Measurements from ENCODE around the gene SCYL2.

SCYL2 gene

DNA sequence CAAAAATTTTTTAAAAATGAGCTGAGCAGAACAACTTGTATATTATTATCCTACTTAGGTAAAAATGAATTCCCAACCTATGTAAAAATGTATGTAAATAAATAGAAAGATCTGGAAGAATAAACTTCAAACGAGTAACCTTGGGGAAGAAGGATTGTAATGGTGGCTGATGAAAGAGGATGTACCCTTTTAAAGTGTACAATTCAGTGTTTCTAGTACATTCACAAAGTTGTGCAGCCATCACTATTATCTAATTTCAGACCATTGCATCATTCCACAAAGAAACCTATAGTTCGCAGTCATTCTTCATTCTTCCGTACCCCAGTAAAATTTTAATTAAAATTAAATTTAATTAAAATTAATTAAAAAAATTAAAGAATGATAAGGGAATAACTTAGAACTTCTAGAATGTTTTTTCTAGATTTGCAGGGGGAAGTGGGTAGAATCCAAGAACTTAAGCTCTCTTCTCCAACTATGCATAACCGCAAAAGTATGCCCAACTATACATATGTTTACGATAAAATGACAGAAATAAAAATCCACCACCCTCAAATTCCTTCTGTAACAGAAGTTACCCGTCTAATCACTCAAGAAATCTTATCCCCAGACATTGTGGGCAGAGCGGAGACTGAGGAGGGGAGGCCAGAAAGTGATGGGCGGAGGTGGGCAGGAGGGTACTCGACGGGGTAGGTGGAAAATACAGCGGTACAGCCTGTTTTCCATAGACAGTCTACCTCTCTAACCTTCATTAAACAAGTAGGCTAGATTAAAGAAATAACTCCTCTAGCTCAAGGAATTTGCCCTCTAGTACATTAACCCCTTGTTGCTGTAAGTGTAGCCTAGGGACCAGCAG is 1.0 kb upstream of the SCYL2 start:
- TF ChIP-seq TAF1 (IDR thresholded peaks at IDR 0.05; ENCODE audit: low read depth) (no peak), EP300 (IDR thresholded peaks at IDR 0.05; ENCODE audit: borderline replicate concordance) (no peak), TCF12 (IDR thresholded peaks at IDR 0.05; ENCODE audit: low read depth) (no peak), TEAD4 (IDR thresholded peaks at IDR 0.05) (no peak), CEBPB (IDR thresholded peaks at IDR 0.05) (no peak), RAD21 (IDR thresholded peaks at IDR 0.05; ENCODE audit: low read depth) (no peak), EGR1 (IDR thresholded peaks at IDR 0.05) (no peak), NFIC (IDR thresholded peaks at IDR 0.05) (no peak), ZBTB7A (IDR thresholded peaks at IDR 0.05; ENCODE audit: low read depth) (no peak), USF1 (IDR thresholded peaks at IDR 0.05) (no peak), FOXM1 (IDR thresholded peaks at IDR 0.05; ENCODE audit: borderline replicate concordance, low read depth) (no peak), CREB1 (IDR thresholded peaks at IDR 0.05; ENCODE audit: low read depth) (no peak), YY1 (IDR thresholded peaks at IDR 0.05; ENCODE audit: low read depth) (no peak)
- TF ChIP-seq, protein P1, sequence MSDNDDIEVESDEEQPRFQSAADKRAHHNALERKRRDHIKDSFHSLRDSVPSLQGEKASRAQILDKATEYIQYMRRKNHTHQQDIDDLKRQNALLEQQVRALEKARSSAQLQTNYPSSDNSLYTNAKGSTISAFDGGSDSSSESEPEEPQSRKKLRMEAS (IDR thresholded peaks at IDR 0.05) = no peak
- TF ChIP-seq, protein P2, sequence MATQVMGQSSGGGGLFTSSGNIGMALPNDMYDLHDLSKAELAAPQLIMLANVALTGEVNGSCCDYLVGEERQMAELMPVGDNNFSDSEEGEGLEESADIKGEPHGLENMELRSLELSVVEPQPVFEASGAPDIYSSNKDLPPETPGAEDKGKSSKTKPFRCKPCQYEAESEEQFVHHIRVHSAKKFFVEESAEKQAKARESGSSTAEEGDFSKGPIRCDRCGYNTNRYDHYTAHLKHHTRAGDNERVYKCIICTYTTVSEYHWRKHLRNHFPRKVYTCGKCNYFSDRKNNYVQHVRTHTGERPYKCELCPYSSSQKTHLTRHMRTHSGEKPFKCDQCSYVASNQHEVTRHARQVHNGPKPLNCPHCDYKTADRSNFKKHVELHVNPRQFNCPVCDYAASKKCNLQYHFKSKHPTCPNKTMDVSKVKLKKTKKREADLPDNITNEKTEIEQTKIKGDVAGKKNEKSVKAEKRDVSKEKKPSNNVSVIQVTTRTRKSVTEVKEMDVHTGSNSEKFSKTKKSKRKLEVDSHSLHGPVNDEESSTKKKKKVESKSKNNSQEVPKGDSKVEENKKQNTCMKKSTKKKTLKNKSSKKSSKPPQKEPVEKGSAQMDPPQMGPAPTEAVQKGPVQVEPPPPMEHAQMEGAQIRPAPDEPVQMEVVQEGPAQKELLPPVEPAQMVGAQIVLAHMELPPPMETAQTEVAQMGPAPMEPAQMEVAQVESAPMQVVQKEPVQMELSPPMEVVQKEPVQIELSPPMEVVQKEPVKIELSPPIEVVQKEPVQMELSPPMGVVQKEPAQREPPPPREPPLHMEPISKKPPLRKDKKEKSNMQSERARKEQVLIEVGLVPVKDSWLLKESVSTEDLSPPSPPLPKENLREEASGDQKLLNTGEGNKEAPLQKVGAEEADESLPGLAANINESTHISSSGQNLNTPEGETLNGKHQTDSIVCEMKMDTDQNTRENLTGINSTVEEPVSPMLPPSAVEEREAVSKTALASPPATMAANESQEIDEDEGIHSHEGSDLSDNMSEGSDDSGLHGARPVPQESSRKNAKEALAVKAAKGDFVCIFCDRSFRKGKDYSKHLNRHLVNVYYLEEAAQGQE (IDR thresholded peaks at IDR 0.05; ENCODE audit: low read depth) = no peak

DNA sequence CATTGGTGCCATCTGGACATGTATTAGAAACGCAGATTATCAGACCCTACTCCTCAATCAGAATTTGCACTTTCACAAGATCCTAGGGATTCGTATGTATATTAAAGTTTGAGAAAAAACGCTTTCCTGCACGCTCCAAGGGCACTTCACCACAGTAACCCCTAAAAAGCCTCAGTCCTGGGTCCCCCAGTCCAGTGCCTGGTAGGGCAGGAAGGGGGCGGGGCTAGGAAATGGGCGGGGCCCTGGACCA is 467 bp upstream of the SCYL2 start:
- TF ChIP-seq USF1 (IDR thresholded peaks at IDR 0.05) = no peak
- no peak for TF ChIP-seq FOXM1 (IDR thresholded peaks at IDR 0.05; ENCODE audit: borderline replicate concordance, low read depth)
- no peak for TF ChIP-seq CEBPB (IDR thresholded peaks at IDR 0.05)
- no peak for TF ChIP-seq RAD21 (IDR thresholded peaks at IDR 0.05; ENCODE audit: low read depth)
- no peak for TF ChIP-seq TEAD4 (IDR thresholded peaks at IDR 0.05)
- no peak for TF ChIP-seq CREB1 (IDR thresholded peaks at IDR 0.05; ENCODE audit: low read depth)
- no peak for TF ChIP-seq ZBTB7A (IDR thresholded peaks at IDR 0.05; ENCODE audit: low read depth)
- TF ChIP-seq NFIC (IDR thresholded peaks at IDR 0.05) = no peak
- no peak for TF ChIP-seq YY1 (IDR thresholded peaks at IDR 0.05; ENCODE audit: low read depth)
- no peak for TF ChIP-seq EP300 (IDR thresholded peaks at IDR 0.05; ENCODE audit: borderline replicate concordance)
- TF ChIP-seq, protein P1 (IDR thresholded peaks at IDR 0.05) = no peak
- no peak; the same call in 1 of the 2 replicates for TF ChIP-seq TAF1 (IDR thresholded peaks at IDR 0.05; ENCODE audit: low read depth)
- no peak for TF ChIP-seq EGR1 (IDR thresholded peaks at IDR 0.05)
- TF ChIP-seq, protein P2 (IDR thresholded peaks at IDR 0.05; ENCODE audit: low read depth) = no peak
- no peak for TF ChIP-seq TCF12 (IDR thresholded peaks at IDR 0.05; ENCODE audit: low read depth)

GRCh38 chr12:100267603-100268281 is 765 bp downstream of the SCYL2 start:
- TF ChIP-seq, protein P1 (IDR thresholded peaks at IDR 0.05) = no peak
- TF ChIP-seq CEBPB (IDR thresholded peaks at IDR 0.05) (no peak), EGR1 (IDR thresholded peaks at IDR 0.05) (no peak), TEAD4 (IDR thresholded peaks at IDR 0.05) (no peak), RAD21 (IDR thresholded peaks at IDR 0.05; ENCODE audit: low read depth) (no peak), ZBTB7A (IDR thresholded peaks at IDR 0.05; ENCODE audit: low read depth) (no peak), USF1 (IDR thresholded peaks at IDR 0.05) (no peak), NFIC (IDR thresholded peaks at IDR 0.05) (no peak), EP300 (IDR thresholded peaks at IDR 0.05; ENCODE audit: borderline replicate concordance) (no peak), TCF12 (IDR thresholded peaks at IDR 0.05; ENCODE audit: low read depth) (no peak), FOXM1 (IDR thresholded peaks at IDR 0.05; ENCODE audit: borderline replicate concordance, low read depth) (no peak), TAF1 (IDR thresholded peaks at IDR 0.05; ENCODE audit: low read depth) (no peak), CREB1 (IDR thresholded peaks at IDR 0.05; ENCODE audit: low read depth) (no peak), YY1 (IDR thresholded peaks at IDR 0.05; ENCODE audit: low read depth) (no peak)
- TF ChIP-seq, protein P2 (IDR thresholded peaks at IDR 0.05; ENCODE audit: low read depth) = no peak
